ENCODE results near the gene GIMAP5.

The GIMAP5 gene

DNA sequence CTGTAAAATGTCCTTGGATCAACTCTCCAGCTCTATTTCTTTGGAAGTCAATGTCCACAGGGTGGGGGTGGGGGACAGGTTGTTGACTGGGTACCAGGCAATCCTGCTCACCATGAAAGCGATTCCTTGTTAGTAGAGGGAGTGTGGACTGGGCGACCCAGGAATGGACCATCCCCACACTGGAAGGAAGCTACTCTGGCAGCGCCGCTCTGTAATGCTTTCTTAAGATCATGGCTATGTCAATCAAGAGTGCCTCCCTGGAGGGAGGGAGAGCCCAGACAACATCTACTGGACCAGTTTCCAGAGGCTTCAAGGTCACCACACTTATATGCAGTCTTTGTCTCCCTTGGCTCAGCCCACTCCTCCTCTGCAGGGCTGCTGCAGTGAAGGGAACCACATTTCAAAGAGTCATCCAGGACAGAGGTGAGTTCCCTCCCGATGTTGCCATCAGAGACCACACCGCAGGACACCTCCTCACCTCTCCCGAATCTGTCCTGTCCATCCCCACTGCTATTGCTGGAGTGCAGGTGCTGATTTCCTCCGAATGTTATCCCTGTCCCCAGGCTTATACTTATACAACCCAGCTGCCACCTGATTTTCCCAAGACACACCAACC is 6.9 kb downstream of the GIMAP5 start:
- Mint-ChIP-seq H3K27me3 (no peaks in the 10 kb centered on the region), H3K4me1 (ENCODE audit: low read depth) (peaks cover 95% of the 10 kb centered on the region), H3K27ac (peak overlapping the region; percentile 83), H3K9me3 (no peaks in the 10 kb centered on the region), H3K4me3 (peak overlapping the region; percentile 88), H3K36me3 (ENCODE audit: low read depth) (peaks cover 63% of the 10 kb centered on the region)

DNA sequence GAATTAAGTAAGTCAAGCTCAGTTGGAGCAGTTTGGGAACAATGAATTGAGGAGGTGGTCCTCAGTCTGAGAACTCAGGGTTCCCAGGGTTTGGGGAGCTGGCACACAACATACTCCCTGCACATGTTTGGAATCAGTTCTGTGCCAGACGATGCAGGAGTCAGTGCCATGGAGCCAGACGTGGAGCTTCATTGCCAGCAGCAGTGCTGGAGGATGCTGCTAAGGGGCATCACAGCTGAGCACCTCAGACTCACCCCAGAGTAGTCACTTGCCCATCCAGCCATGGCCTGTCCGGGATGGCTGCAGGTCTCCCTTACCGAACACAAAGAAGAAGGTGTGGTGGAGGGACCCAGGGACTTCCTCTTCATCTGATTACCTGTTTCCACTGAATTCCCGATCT is 7.9 kb downstream of the GIMAP5 start:
- Mint-ChIP-seq H3K9me3 (no peaks in the 10 kb centered on the region), H3K4me3 (peak overlapping the region; percentile 88), H3K4me1 (ENCODE audit: low read depth) (peaks cover 97% of the 10 kb centered on the region), H3K36me3 (ENCODE audit: low read depth) (peaks cover 55% of the 10 kb centered on the region), H3K27me3 (no peaks in the 10 kb centered on the region), H3K27ac (peak overlapping the region; percentile 83)

DNA sequence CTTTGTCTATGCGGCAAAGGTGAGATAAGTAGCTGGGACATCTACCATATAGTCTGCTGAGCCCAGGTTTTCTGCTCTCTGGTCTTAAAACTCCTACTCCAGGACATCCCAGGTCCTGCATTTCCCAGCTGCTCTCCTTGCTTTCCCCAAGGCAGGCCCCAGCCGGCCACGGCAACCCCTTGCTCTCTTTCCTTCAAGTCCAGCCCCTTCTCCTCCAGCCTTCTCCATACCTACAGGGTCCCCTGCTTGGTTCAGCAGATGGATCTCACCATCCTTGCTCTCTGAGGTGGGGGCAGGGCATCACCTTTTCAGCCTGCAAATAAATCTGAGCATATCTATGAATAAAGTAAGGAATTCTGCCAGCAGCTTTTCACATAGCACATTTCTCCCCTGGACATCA is 8.7 kb downstream of the GIMAP5 start:
- no peaks in the 10 kb centered on the region for H3K27me3 Mint-ChIP-seq
- peaks cover 97% of the 10 kb centered on the region for H3K4me1 Mint-ChIP-seq (ENCODE audit: low read depth)
- H3K4me3 Mint-ChIP-seq, result peak overlapping the region; percentile 88
- peaks cover 47% of the 10 kb centered on the region for H3K36me3 Mint-ChIP-seq (ENCODE audit: low read depth)
- no peaks in the 10 kb centered on the region for H3K9me3 Mint-ChIP-seq
- H3K27ac Mint-ChIP-seq, result peak overlapping the region; percentile 78

DNA sequence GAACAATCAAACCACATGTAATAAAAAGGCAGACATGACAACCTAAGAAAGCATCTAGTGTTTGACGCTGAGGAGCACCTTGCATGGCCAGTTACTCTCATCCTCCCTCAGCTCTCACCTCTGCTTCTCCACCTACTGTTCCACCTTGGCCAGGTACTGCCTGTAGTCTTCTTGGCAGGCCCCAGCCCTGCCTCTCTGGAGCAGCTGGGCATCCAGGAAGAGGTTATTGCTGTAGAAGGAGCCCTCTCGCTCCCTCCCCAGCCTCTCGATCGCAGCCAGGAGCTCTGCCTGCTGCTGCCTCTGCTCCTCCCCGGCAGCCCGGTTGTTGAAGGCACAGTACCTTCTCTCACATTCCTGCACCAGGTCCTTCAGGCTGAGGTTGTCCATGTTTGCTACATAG is 9.7 kb downstream of the GIMAP5 start:
- Mint-ChIP-seq H3K36me3 (ENCODE audit: low read depth) (peaks cover 37% of the 10 kb centered on the region), H3K9me3 (no peaks in the 10 kb centered on the region), H3K27me3 (no peaks in the 10 kb centered on the region), H3K27ac (peak overlapping the region; percentile 74), H3K4me3 (peak overlapping the region; percentile 22), H3K4me1 (ENCODE audit: low read depth) (peaks cover 94% of the 10 kb centered on the region)

DNA sequence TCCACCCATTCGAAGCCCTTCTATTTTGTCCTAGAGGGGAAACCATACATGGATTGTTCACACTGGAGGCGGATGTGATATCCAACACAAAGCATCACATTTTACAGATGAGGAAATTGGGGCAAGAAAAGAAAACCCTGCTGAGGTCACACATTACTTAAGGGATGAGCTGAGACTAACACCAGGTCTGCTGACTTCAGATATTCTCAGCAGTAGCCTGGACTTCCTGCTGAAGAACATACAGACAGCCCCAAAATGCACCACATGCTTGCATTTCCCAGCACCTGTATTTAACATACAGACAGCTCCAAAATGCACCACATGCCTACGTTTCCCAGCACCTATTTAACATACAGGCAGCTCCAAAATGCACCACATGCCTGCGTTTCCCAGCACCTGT is 11.2 kb downstream of the GIMAP5 start:
- Mint-ChIP-seq H3K36me3 (ENCODE audit: low read depth) (peaks cover 22% of the 10 kb centered on the region), H3K4me3 (no peak overlapping the region), H3K4me1 (ENCODE audit: low read depth) (peaks cover 94% of the 10 kb centered on the region), H3K9me3 (no peaks in the 10 kb centered on the region), H3K27ac (peak overlapping the region; percentile 67), H3K27me3 (no peaks in the 10 kb centered on the region)

DNA sequence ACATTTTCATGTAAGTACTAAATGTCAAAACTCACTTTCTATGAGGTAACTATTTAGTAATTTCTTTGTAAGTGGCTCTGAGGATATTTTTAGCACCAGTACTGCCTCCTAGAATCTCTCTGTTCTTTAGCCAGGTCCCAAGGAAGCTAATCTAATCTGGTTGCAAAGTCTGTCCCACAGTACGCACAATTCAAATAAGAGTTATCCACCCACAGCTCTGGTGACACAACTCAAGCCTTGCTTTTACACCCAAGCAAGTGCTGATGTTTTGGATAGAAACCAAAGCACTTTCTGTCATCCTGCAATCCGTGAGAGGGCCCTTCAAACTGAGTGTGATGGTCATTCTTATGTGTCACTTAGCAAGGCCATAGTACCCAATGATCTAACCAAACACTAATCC is 14.5 kb downstream of the GIMAP5 start:
- no peaks in the 10 kb centered on the region for H3K27me3 Mint-ChIP-seq
- H3K27ac Mint-ChIP-seq, result peak overlapping the region; percentile 73
- no peaks in the 10 kb centered on the region for H3K9me3 Mint-ChIP-seq
- H3K4me1 Mint-ChIP-seq (ENCODE audit: low read depth), result peaks cover 93% of the 10 kb centered on the region
- H3K36me3 Mint-ChIP-seq (ENCODE audit: low read depth), result no peaks in the 10 kb centered on the region
- peak overlapping the region; percentile 32 for H3K4me3 Mint-ChIP-seq

DNA sequence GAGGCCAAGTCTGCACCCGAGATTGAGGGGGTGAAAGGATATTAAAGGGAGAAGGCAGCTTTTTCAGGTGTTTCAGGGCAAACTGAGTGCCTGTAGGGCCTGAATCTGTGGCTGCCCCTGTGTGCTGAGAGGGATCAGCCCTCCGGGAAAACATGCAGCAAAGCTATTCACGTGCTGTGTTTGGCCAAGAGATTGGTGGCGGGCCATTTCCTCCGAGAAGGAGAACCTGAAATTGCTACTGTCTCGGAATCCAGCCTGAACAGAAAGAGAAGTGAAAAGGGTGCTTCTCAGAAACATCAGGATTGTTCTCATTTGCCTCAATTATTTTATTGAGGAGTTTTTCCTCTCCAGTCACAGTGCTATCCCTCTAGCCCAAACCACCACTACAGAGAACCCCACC is 16.0 kb downstream of the GIMAP5 start:
- no peaks in the 10 kb centered on the region for H3K9me3 Mint-ChIP-seq
- no peak overlapping the region for H3K4me3 Mint-ChIP-seq

DNA sequence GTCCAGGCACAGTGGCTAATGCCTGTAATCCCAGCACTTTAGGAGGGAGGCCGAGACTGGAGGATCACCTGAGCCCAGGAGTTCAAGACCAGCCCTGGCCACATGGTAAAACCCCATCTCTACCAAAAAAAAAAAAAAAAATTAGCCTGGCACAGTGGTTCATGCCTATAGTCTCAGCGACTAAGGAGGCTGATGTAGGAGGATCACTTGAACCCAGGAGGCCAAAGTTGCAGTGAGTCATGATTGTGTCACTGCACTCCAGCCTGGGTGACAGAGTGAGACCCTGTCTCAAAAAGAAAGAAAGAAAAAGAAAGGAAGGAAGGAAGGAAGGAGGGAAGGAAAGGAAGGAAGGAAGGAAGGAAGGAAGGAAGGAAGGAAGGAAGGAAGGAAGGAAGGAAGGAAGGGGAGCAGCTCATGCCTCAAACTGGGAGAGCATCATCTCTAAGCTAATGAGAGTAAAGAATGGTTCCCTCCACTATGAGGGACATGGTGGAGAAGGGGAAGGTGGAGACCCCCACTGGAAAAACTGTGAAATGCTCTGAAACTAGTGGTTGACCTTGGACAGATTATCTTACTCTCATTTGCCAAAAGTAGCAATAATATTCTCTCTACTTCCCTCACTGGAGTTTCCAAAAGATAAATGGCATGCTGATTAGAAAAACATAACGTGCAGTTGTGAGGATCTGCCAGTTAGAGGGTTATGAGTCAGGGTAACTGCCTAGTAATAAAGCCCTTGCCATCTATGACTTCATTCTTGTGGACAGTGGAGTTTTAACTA is 16.8 kb downstream of the GIMAP5 start:
- Mint-ChIP-seq H3K4me3 (no peak overlapping the region), H3K27me3 (no peaks in the 10 kb centered on the region), H3K27ac (peak overlapping the region; percentile 99), H3K9me3 (no peaks in the 10 kb centered on the region), H3K4me1 (ENCODE audit: low read depth) (peaks cover 75% of the 10 kb centered on the region), H3K36me3 (ENCODE audit: low read depth) (no peaks in the 10 kb centered on the region)

More for the DNA sequence above, 16.0 kb downstream of the GIMAP5 start:
- Mint-ChIP-seq H3K27me3 (no peaks in the 10 kb centered on the region), H3K36me3 (ENCODE audit: low read depth) (no peaks in the 10 kb centered on the region), H3K27ac (peak overlapping the region; percentile 99), H3K4me1 (ENCODE audit: low read depth) (peaks cover 82% of the 10 kb centered on the region)

DNA sequence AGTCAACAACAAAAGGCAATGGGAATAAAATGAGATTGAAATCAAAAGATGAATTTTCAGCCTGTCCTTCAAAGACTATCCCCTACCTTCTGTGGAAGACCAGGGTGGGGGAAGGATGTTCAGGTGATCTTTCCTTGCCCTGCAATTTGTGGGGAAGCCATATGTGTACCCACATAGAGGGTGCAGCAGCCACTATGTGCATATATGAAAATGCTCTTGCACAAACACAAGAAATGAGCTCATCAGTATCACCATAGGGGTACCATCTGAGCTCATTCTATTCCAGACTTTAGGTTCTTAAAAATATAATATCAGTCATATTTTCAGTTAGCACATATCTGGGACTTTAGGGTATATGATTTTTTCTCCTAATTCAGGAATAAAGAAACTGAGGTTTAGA is 17.7 kb downstream of the GIMAP5 start:
- H3K36me3 Mint-ChIP-seq (ENCODE audit: low read depth), result no peaks in the 10 kb centered on the region
- H3K4me1 Mint-ChIP-seq (ENCODE audit: low read depth), result peaks cover 65% of the 10 kb centered on the region
- no peaks in the 10 kb centered on the region for H3K9me3 Mint-ChIP-seq
- peak overlapping the region; percentile 71 for H3K4me3 Mint-ChIP-seq
- no peaks in the 10 kb centered on the region for H3K27me3 Mint-ChIP-seq
- H3K27ac Mint-ChIP-seq, result peak overlapping the region; percentile 96

DNA sequence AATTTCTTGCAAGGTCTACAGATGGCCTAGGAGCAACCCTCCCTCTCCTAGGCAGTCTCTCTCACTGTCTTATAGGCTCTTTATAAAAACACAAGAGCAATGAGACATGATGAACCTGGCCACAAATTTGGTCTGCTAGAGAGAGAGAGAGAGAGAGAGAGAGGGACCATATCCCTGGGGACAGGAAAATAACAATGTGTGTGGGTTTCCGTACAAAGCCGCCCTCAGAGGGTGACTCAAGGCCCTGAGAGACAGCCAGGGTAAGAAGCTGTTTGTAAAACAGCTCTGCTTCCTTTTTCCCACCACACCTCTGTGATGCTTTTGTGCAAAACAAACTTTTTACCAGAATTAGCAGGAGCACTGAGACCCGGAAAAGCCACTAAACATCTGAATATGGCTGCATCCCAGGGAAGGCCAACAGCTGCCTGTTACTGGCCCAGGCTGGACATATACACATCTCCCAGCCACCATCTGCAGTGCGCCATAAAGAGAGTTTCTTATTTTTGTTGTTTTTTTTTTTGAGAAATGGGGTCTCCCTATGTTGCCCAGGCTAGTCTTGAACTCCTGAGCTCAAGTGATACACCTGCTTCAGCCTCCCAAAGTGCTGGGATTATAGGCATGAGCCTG is 18.4 kb downstream of the GIMAP5 start:
- Mint-ChIP-seq H3K4me1 (ENCODE audit: low read depth) (peaks cover 59% of the 10 kb centered on the region), H3K4me3 (peak overlapping the region; percentile 71)

DNA sequence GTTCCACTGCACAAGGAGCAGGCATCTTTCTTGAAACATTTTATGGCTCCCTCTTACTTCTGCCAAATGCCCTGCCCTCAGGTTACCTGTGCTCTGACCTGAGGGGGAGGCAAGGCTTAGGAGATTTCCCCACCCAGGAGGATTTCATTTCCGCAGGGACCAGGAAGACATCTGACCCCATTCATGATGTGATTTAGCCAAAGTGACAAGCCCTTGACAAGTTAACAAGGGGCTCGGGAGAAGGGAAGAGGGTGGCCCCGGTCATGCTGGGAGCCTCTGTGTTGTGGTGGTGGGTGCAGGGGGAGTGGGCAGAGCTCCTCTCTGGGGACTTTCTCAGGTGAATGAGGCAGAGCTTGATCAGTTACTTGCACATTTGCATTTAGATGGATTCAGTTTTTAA is 18.9 kb downstream of the GIMAP5 start:
- H3K4me1 Mint-ChIP-seq (ENCODE audit: low read depth), result peaks cover 53% of the 10 kb centered on the region
- H3K36me3 Mint-ChIP-seq (ENCODE audit: low read depth), result no peaks in the 10 kb centered on the region
- peak overlapping the region; percentile 96 for H3K27ac Mint-ChIP-seq
- no peaks in the 10 kb centered on the region for H3K9me3 Mint-ChIP-seq
- H3K27me3 Mint-ChIP-seq, result no peaks in the 10 kb centered on the region
- peak overlapping the region; percentile 71 for H3K4me3 Mint-ChIP-seq

More for the DNA sequence above, 18.4 kb downstream of the GIMAP5 start:
- no peaks in the 10 kb centered on the region for H3K36me3 Mint-ChIP-seq (ENCODE audit: low read depth)
- no peaks in the 10 kb centered on the region for H3K9me3 Mint-ChIP-seq
- peak overlapping the region; percentile 96 for H3K27ac Mint-ChIP-seq
- no peaks in the 10 kb centered on the region for H3K27me3 Mint-ChIP-seq

DNA sequence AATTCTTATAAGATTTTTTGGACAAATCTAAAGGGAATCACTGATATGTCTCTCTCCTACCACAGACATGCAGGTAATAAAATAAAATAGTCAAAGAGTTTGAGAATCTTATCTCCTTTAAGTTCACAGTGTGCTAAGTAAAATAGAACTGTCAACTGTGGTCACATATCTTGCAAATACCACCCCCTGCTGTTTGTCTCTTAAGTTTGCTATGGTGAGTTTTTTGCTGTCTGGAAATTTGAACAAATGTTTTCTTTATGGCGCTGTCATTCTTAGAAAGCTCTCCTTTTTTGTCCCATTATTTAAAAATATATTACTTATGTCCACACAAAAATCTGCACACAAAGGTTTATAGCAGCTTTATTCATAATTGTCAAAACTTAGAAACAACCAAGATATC is 19.6 kb downstream of the GIMAP5 start:
- peaks cover 49% of the 10 kb centered on the region for H3K4me1 Mint-ChIP-seq (ENCODE audit: low read depth)

DNA sequence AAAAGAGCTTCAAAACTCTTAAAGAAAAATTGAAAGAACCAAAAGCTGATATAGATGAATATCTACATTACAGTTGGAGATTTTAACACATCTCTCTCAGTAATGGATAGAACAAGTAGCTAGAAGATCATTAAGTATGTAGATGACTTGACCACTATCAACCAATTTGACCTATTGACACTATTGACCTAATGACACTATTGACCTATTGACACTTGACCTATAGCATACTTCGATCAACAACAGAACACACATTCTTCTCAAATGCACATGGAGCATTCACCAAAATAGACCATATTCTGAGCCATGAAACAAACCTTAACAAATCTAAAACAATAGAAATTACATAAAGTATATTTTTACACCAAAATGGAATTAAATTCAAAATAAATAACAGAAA is 22.3 kb downstream of the GIMAP5 start:
- H3K36me3 Mint-ChIP-seq (ENCODE audit: low read depth), result no peaks in the 10 kb centered on the region
- no peaks in the 10 kb centered on the region for H3K27me3 Mint-ChIP-seq
- no peaks in the 10 kb centered on the region for H3K9me3 Mint-ChIP-seq
- no peak overlapping the region for H3K27ac Mint-ChIP-seq
- peaks cover 25% of the 10 kb centered on the region for H3K4me1 Mint-ChIP-seq (ENCODE audit: low read depth)
- H3K4me3 Mint-ChIP-seq, result no peak overlapping the region

More for the DNA sequence above, 19.6 kb downstream of the GIMAP5 start:
- Mint-ChIP-seq H3K27ac (peak overlapping the region; percentile 96), H3K36me3 (ENCODE audit: low read depth) (no peaks in the 10 kb centered on the region), H3K27me3 (no peaks in the 10 kb centered on the region), H3K4me3 (peak overlapping the region; percentile 71), H3K9me3 (no peaks in the 10 kb centered on the region)

DNA sequence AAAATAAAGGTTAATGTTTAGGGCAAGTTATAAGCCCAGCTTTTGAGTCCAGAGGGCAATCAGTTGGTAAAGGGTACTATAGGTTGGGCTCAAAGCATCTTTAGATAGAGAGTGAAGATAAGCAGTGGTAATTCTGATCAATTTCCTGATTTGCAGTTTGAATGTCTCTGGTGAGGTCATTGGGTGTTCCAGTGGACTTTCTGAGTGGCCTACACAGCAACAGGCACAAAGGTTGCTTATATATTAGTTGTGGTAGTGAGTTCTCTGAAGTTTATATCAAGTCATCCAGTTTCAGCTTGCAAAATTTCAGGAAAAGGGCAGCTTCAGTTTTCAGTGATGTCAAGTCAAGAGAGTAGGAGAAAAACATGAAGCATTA is 29.1 kb downstream of the GIMAP5 start:
- H3K4me3 Mint-ChIP-seq, result no peak overlapping the region
- H3K4me1 Mint-ChIP-seq (ENCODE audit: low read depth), result no peaks in the 10 kb centered on the region
- no peak overlapping the region for H3K27ac Mint-ChIP-seq
- H3K36me3 Mint-ChIP-seq (ENCODE audit: low read depth), result no peaks in the 10 kb centered on the region
- H3K9me3 Mint-ChIP-seq, result no peaks in the 10 kb centered on the region
- no peaks in the 10 kb centered on the region for H3K27me3 Mint-ChIP-seq

DNA sequence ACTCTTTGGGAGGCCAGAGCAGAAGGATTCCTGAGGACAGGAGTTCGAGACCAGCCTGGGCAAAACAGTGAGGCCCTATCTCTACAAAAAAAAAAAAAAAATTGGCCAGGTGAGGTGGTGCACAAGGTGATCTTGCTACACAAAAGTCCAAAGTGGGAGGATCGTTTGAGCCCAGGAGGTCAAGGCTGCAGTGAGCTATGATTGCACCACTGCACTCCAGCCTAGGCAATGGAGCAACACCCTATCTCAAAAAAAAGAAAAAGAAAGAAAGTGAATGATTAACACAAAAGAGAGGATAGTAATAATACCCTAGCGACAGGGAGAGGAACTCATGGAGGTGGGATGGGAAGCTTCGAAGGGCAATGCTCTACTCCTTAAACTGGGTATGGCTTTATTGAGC is 32.5 kb downstream of the GIMAP5 start:
- Mint-ChIP-seq H3K27me3 (no peaks in the 10 kb centered on the region), H3K4me1 (ENCODE audit: low read depth) (no peaks in the 10 kb centered on the region), H3K4me3 (no peak overlapping the region), H3K9me3 (peaks cover 12% of the 10 kb centered on the region), H3K36me3 (ENCODE audit: low read depth) (peaks cover 9% of the 10 kb centered on the region), H3K27ac (no peak overlapping the region)
